Measurements from ENCODE around the gene PRAMEF15.
"Not testable (repeated sequence)": the region's sequence is repeated elsewhere in the genome, so short reads cannot be mapped to it uniquely, and the experiment has no call there.

PRAMEF15 gene

GRCh38 chr1:13366536-13366935 is 51.2 kb downstream of the PRAMEF15 start:
- not testable (repeated sequence) for H3K79me2 ChIP-seq (ENCODE audit: control insufficient read depth, low read length); H3K9me2 ChIP-seq (replicated peaks; ENCODE audit: control insufficient read depth, low read length); H3K4me3 ChIP-seq (ENCODE audit: low read length); H3K27ac ChIP-seq (ENCODE audit: low read depth, low read length); H4K20me1 ChIP-seq (ENCODE audit: control insufficient read depth, insufficient read depth, low read depth, low read length); H3F3A ChIP-seq (ENCODE audit: control insufficient read depth, insufficient read depth); H3K27me3 ChIP-seq (ENCODE audit: control insufficient read depth, low read length); H3K9me3 ChIP-seq (ENCODE audit: control insufficient read depth, insufficient read depth, low read length); H3K4me1 ChIP-seq (ENCODE audit: control insufficient read depth, low read length); H3K36me3 ChIP-seq (ENCODE audit: control insufficient read depth, low read length); H3K4me2 ChIP-seq (ENCODE audit: low read length)

- H3K4me1 ChIP-seq (ENCODE audit: control insufficient read depth, low read length); H3K9me3 ChIP-seq (ENCODE audit: control insufficient read depth, insufficient read depth, low read length); H3F3A ChIP-seq (ENCODE audit: control insufficient read depth, insufficient read depth); H3K79me2 ChIP-seq (ENCODE audit: control insufficient read depth, low read length); H3K27ac ChIP-seq (ENCODE audit: low read depth, low read length); H3K4me3 ChIP-seq (ENCODE audit: low read length); H3K27me3 ChIP-seq (ENCODE audit: control insufficient read depth, low read length); H3K4me2 ChIP-seq (ENCODE audit: low read length); H3K9me2 ChIP-seq (replicated peaks; ENCODE audit: control insufficient read depth, low read length); H3K36me3 ChIP-seq (ENCODE audit: control insufficient read depth, low read length); H4K20me1 ChIP-seq (ENCODE audit: control insufficient read depth, insufficient read depth, low read depth, low read length): not testable (repeated sequence)
- peak; percentile 54 for TF ChIP-seq CTCF (IDR thresholded peaks at IDR 0.05; ENCODE audit: low read depth, low read length, poor library complexity, severe bottlenecking)
Measured at GRCh38 chr1:13368544-13368943, 53.2 kb downstream of the PRAMEF15 start.
